Heart left ventricle (tissue), 16 donors: ENCODE results near the gene KRTAP4-4. TPM values are rescaled to one million over a fixed set of nuclear protein-coding genes. Genes with fewer than 3 reads are reported as not detected.
"Not testable (repeated sequence)": the region's sequence is repeated elsewhere in the genome, so short reads cannot be mapped to it uniquely, and the experiment has no call there.

Experiments
- ATAC-seq, 4 donors: fragments of 200-7000 bp; cut with Tn5 transposase; one replicate each; pipeline ENCODE4 v1.9.1; 2020 to 2022; ENCODE audit warnings: moderate library complexity in 4 of 4, mild to moderate bottlenecking in 3 of 4, moderate number of reproducible peaks in 1 of 4
- DNase-seq, 5 donors: peaks; one replicate each; pipeline ENCODE4 v3.0.0-alpha.2; 2020
- H3K27ac ChIP-seq, 12 donors: fragments of 200-600 bp; sonication (generic) in 4 of 12; one replicate each; pipeline versions ENCODE4 v1.5.0 to v1.8.0; 2016 to 2022; ENCODE audit warnings: mild to moderate bottlenecking in 2 of 12
- H3K27me3 ChIP-seq, 9 donors: fragments of 200-600 bp; sonication (generic) in 2 of 9; one replicate each; pipeline versions ENCODE4 v1.5.1 to v1.8.0; 2016 to 2022; ENCODE audit warnings: mild to moderate bottlenecking in 3 of 9
- H3K36me3 ChIP-seq, 9 donors: fragments of 200-600 bp; sonication (generic) in 2 of 9; one replicate each; pipeline versions ENCODE4 v1.5.0 to v1.8.0; 2018 to 2022; ENCODE audit warnings: mild to moderate bottlenecking in 2 of 9
- H3K4me1 ChIP-seq, 12 donors: fragments of 200-600 bp; sonication (generic) in 4 of 12; one replicate each; pipeline versions ENCODE4 v1.5.0 to v1.8.0; 2016 to 2022; ENCODE audit warnings: mild to moderate bottlenecking in 3 of 12
- H3K4me3 ChIP-seq, 12 donors: fragments of 200-600 bp; sonication (generic) in 4 of 12; one replicate each; pipeline versions ENCODE4 v1.5.0 to v1.8.0; 2017 to 2022; ENCODE audit warnings: mild to moderate bottlenecking in 9 of 12, moderate library complexity in 4 of 12
- H3K9me3 ChIP-seq, 12 donors: fragments of 200-600 bp; sonication (generic) in 4 of 12; one replicate each; pipeline versions ENCODE4 v1.5.0 to v1.8.0; 2016 to 2022; ENCODE audit warnings: mild to moderate bottlenecking in 1 of 12
- CTCF ChIP-seq, 12 donors: fragments of 200-600 bp; sonication (generic) in 4 of 12; IDR thresholded peaks; one replicate each; pipeline versions ENCODE4 v1.5.0 to v1.8.0; 2018 to 2022; ENCODE audit warnings: antibody characterized with exemption in 12 of 12, mild to moderate bottlenecking in 5 of 12
- POLR2A ChIP-seq, 2 donors: fragments of 450-650 bp; IDR thresholded peaks; one replicate each; pipeline ENCODE4 v1.6.1; 2017; ENCODE audit warnings: antibody characterized with exemption in 2 of 2, mild to moderate bottlenecking in 2 of 2, moderate library complexity in 2 of 2
- WGBS, 4 donors: extraction: QIAGEN DNeasy Blood & Tissue Kit in 2 of 4; methylation state at CpG; one replicate each; pipeline versions ENCODE4 v1.1.5 to v1.1.7; 2013 to 2018; 5-methylcytosine and 5-hydroxymethylcytosine counted together
- intact Hi-C, 10 donors: fragments of 100-400 bp; cut with DNase I; formaldehyde crosslinking; loops; one replicate each; pipeline versions ENCODE4 v1.11.1 to v1.14.2; 2022
- polyA plus RNA-seq, 2 donors: library from polyadenylated mRNA; stranded (reverse); fragments of 200-250 nt; gene quantifications; one replicate each; pipeline ENCODE4 v1.2.3, GENCODE V29; 2013
- total RNA-seq, 9 donors: library from RNA; depleted of rRNA in 2 of 9; stranded (reverse); fragments of >200 nt in 2 of 9; fragmentation: NEBNext Ultra II Directional in 3 of 9; extraction: Animal tissue kit (Norgen Biotek cat#: 25700) in 3 of 9; gene quantifications; one replicate each; pipeline versions ENCODE4 v1.1.0 to v1.2.4, GENCODE V29; 2016 to 2023
- donor health status: ischemic (EF 13 %, LVEDD 7.1; RV severe dilation, severe dysfunction).
- donor health status: healthy with polysubstance abuse.
- donor health status: DM: no; HTN: yes; CAD: no.
- donor health status: DM: no; HTN: no; CAD: no.
- donor health status: ischemic (EF 25% LVEDD 6.9; RV normal size, moderate dysfunction).
- donor health status: ischemic (EF 25% LVEDD 5.7; RV mildly dilated, moderate dysfunction).
- donor health status: healthy.
- donor health status: DM: yes; HTN: yes; CAD: no.
- donor health status: ischemic (EF 35%, LVEDD 5.7; RV mildly dilated, moderate dysfunction).
- donor health status: nonischemic (EF 11% LVEDD 7.7; RV severe dilation, severe dysfunction).
- donor health status: DM: yes; HTN: yes; CAD: no.
- donor health status: PGD.
- donor health status: ischemic (EF 29% LVEDD 5.4; RV normal size, mild dysfunction).
- donor health status: nonischemic (EF 23%, LVEDD 6.1; RV moderate dilation, normal function).

KRTAP4-4 gene
- total and polyA plus RNA-seq, 11 donors, result not detected

- Histone ChIP-seq H3K4me3 (no peak within 1 kb of the TSS), H3K4me1 (no peaks in the 10 kb centered on the region), H3K27ac (no peak within 1 kb of the TSS), H3K36me3 (no peaks in the 10 kb centered on the region), H3K27me3 (peaks cover 0 to 10% (median 0%) of the 10 kb centered on the region in 9 donors), H3K9me3 (no peaks in the 10 kb centered on the region)
- intact Hi-C loops, result no loop called here
- TF ChIP-seq POLR2A (IDR thresholded peaks at IDR 0.05) (no peak), CTCF (IDR thresholded peaks at IDR 0.05) (no peak)
- ATAC-seq (no peak), DNase-seq (no peak)
- 42 to 75% (median 62%) methylated on average over 1 of the region's 1 CpG for WGBS, 4 donors
These were observed 7.6 kb upstream of the KRTAP4-4 start, which contains the start of gene KRTAP4-3 for GRCh38 chr17:41168121-41168520. KRTAP4-3 (minus strand) TSS chr17:41168221; CDS start chr17:41168172, 49 bp downstream.

GRCh38 chr17:41167561-41167960 lies 7.0 kb upstream of the KRTAP4-4 start:
- ATAC-seq, result no peak
- Histone ChIP-seq H3K4me1 (no peaks in the 10 kb centered on the region), H3K36me3 (no peaks in the 10 kb centered on the region), H3K27ac (no peak overlapping the region), H3K9me3 (no peaks in the 10 kb centered on the region), H3K27me3 (peaks cover 0 to 15% (median 0%) of the 10 kb centered on the region in 9 donors), H3K4me3 (no peak overlapping the region)
- WGBS, 4 donors, result 72 to 82% (median 80%) methylated on average over 7 of the region's 7 CpGs
- intact Hi-C loops, result no loop called here
- DNase-seq, result no peak
- TF ChIP-seq CTCF (IDR thresholded peaks at IDR 0.05) (no peak), POLR2A (IDR thresholded peaks at IDR 0.05) (no peak)

- WGBS, 4 donors, result 70 to 77% (median 74%) methylated on average over 7 of the region's 7 CpGs
- Histone ChIP-seq H3K4me1 (no peaks in the 10 kb centered on the region), H3K27me3 (peaks cover 0 to 20% (median 3%) of the 10 kb centered on the region in 9 donors), H3K27ac (no peak overlapping the region), H3K4me3 (no peak overlapping the region), H3K36me3 (no peaks in the 10 kb centered on the region), H3K9me3 (no peaks in the 10 kb centered on the region)
- DNase-seq (no peak), ATAC-seq (no peak)
- intact Hi-C loops, result no loop called here
- no peak for TF ChIP-seq CTCF (IDR thresholded peaks at IDR 0.05)
- no peak for TF ChIP-seq POLR2A (IDR thresholded peaks at IDR 0.05)
These were observed 3.3 kb upstream of the KRTAP4-4 start for GRCh38 chr17:41163828-41164227.

GRCh38 chr17:41160190-41160589 lies 358 bp downstream of the KRTAP4-4 start:
- H3K4me1 ChIP-seq, ATAC-seq, H3K36me3 ChIP-seq, H3K4me3 ChIP-seq, intact Hi-C loops, DNase-seq, H3K27ac ChIP-seq, H3K9me3 ChIP-seq: not testable (repeated sequence)
- peaks cover 0 to 37% (median 9%) of the 10 kb centered on the region in 9 donors for H3K27me3 ChIP-seq
- WGBS, 4 donors, result 63 to 93% (median 89%) methylated on average over 2 to 3 of the region's 3 CpGs

GRCh38 chr17:41153856-41154255 lies 6.7 kb downstream of the KRTAP4-4 start:
- H3K27me3 ChIP-seq, result peaks cover 0 to 46% (median 4%) of the 10 kb centered on the region in 9 donors
- WGBS, 4 donors, result 2 to 8% (median 3%) methylated on average over 2 of the region's 2 CpGs
- no peak overlapping the region for H3K27ac ChIP-seq
- TF ChIP-seq POLR2A (IDR thresholded peaks at IDR 0.05) (no peak), CTCF (IDR thresholded peaks at IDR 0.05) (no peak)
- DNase-seq (no peak), ATAC-seq (no peak)
- intact Hi-C loops, result no loop called here
- H3K9me3 ChIP-seq, result peaks cover 0 to 4% (median 0%) of the 10 kb centered on the region in 12 donors
- no peaks in the 10 kb centered on the region for H3K36me3 ChIP-seq
- H3K4me1 ChIP-seq, result no peaks in the 10 kb centered on the region
- H3K4me3 ChIP-seq, result no peak overlapping the region
